HepG2 (cell line): ENCODE measurements around the gene STEAP3. TPM values are rescaled to one million over a fixed set of nuclear protein-coding genes. Genes with fewer than 3 reads are reported as not detected.

Experiments used
- CSRNP2 ChIP-seq: sonication (generic); formaldehyde crosslinking; conservative IDR thresholded peaks from 2 replicates; pipeline ENCODE4 v1.8.0; 2022; ENCODE audit warnings: low read depth, missing genetic modification reagents
- ESRRA ChIP-seq: sonication (generic); formaldehyde crosslinking; IDR thresholded peaks from 2 replicates; pipeline ENCODE4 v1.5.1; 2020; ENCODE audit warnings: mild to moderate bottlenecking, low read depth, missing genetic modification reagents
- FOXA3 ChIP-seq: IDR thresholded peaks from 2 replicates; pipeline ENCODE4 v1.6.1; 2016; ENCODE audit warnings: missing genetic modification reagents, missing compliant biosample characterization
- HES4 ChIP-seq: sonication (generic); formaldehyde crosslinking; IDR thresholded peaks from 2 replicates; pipeline ENCODE4 v1.9.0; 2021; ENCODE audit warnings: mild to moderate bottlenecking, missing genetic modification reagents, borderline replicate concordance
- HNRNPH1 ChIP-seq: fragments of 200-400 bp; formaldehyde crosslinking; optimal IDR thresholded peaks from 2 replicates; pipeline ENCODE3; 2017; ENCODE audit warnings: mild to moderate bottlenecking, low read depth, low read length
- NONO ChIP-seq, 2 experiments: fragments of 450-650 bp in 1 of 2; sonication (generic) in 1 of 2; formaldehyde crosslinking in 1 of 2; IDR thresholded peaks in 1 of 2; conservative IDR thresholded peaks in 1 of 2; 2 replicates each; pipeline versions ENCODE4 v1.6.1 to v1.8.0; 2017 to 2022; ENCODE audit warnings: mild to moderate bottlenecking in 1 of 2, missing genetic modification reagents in 1 of 2, moderate library complexity in 1 of 2
- NRL ChIP-seq: sonication (generic); formaldehyde crosslinking; IDR thresholded peaks from 2 replicates; pipeline ENCODE4 v1.5.0; 2020; ENCODE audit warnings: missing genetic modification reagents, mild to moderate bottlenecking, moderate library complexity, borderline replicate concordance
- RAD21 ChIP-seq: fragments of 450-650 bp; formaldehyde crosslinking; IDR thresholded peaks from 2 replicates; pipeline ENCODE4 v1.5.0; 2020; ENCODE audit warnings: mild to moderate bottlenecking
- RORA ChIP-seq: sonication (generic); formaldehyde crosslinking; IDR thresholded peaks from 2 replicates; pipeline ENCODE4 v1.5.0; 2020; ENCODE audit warnings: mild to moderate bottlenecking, missing genetic modification reagents, moderate library complexity
- STAG1 ChIP-seq: sonication (generic); formaldehyde crosslinking; IDR thresholded peaks from 2 replicates; pipeline ENCODE4 v1.4.0; 2020; ENCODE audit warnings: missing genetic modification reagents
- TP53 ChIP-seq: sonication (generic); formaldehyde crosslinking; conservative IDR thresholded peaks from 2 replicates; pipeline ENCODE4 v1.4.0; 2020; ENCODE audit warnings: missing genetic modification reagents
- ZC3H13 ChIP-seq: sonication (generic); formaldehyde crosslinking; IDR thresholded peaks from 2 replicates; pipeline ENCODE4 v1.8.1; 2023; ENCODE audit warnings: mild to moderate bottlenecking, missing genetic modification reagents, moderate library complexity
- ZGPAT ChIP-seq: IDR thresholded peaks from 2 replicates; pipeline ENCODE4 v1.6.1; 2016; ENCODE audit warnings: mild to moderate bottlenecking
- ZKSCAN5 ChIP-seq: sonication (generic); formaldehyde crosslinking; IDR thresholded peaks from 2 replicates; pipeline ENCODE4 v1.5.1; 2020; ENCODE audit warnings: mild to moderate bottlenecking, missing genetic modification reagents
- ZNF263 ChIP-seq: sonication (generic); formaldehyde crosslinking; IDR thresholded peaks from 2 replicates; pipeline ENCODE4 v1.4.0; 2020; ENCODE audit warnings: missing genetic modification reagents
- ZNF317 ChIP-seq: sonication (generic); formaldehyde crosslinking; IDR thresholded peaks from 2 replicates; pipeline ENCODE4 v1.5.0; 2020; ENCODE audit warnings: mild to moderate bottlenecking, missing genetic modification reagents
- ZNF350 ChIP-seq: sonication (generic); formaldehyde crosslinking; IDR thresholded peaks from 2 replicates; pipeline ENCODE4 v1.4.0; 2020; ENCODE audit warnings: mild to moderate bottlenecking, low read depth, missing genetic modification reagents, borderline replicate concordance
- polyA plus RNA-seq, 8 experiments: library from polyadenylated mRNA; depleted of rRNA in 3 of 8; stranded (reverse) in 7 of 8; unstranded in 1 of 8; fragments of >200 nt; fragmentation: Illumina TruSeq in 4 of 8; extraction: Trizol in 4 of 8; gene quantifications; 2 replicates each; pipeline versions ENCODE4 v1.2.1 to v1.2.3, GENCODE V29; 2011 to 2016; ENCODE audit warnings: low read depth in 4 of 8, missing spikeins in 1 of 8, mixed read lengths in 1 of 8; ENCODE audit not compliant: insufficient read depth in 1 of 8
- total RNA-seq, 5 experiments: library from RNA; depleted of rRNA; stranded (reverse); fragments of >200 nt; fragmentation: Illumina TruSeq; extraction: Trizol; gene quantifications; 2 replicates each; pipeline ENCODE4 v1.2.3, GENCODE V29; 2016; ENCODE audit warnings: low read depth in 1 of 5
- TF ChIP-seq, protein P1 (sequence below), 2 experiments: sonication (generic) in 1 of 2; formaldehyde crosslinking in 1 of 2; IDR thresholded peaks; 2 replicates each; pipeline versions ENCODE4 v1.4.0 to v1.6.1; 2016 to 2020; ENCODE audit warnings: borderline replicate concordance in 1 of 2, low read depth in 1 of 2, mild to moderate bottlenecking in 1 of 2, missing genetic modification reagents in 1 of 2

STEAP3 gene
- total and polyA plus RNA-seq, 2 of the 13 experiments (the other 11 are each of a cell fraction or from before 2014, with no cell fraction given) = 7.3 to 21.1 TPM

DNA sequence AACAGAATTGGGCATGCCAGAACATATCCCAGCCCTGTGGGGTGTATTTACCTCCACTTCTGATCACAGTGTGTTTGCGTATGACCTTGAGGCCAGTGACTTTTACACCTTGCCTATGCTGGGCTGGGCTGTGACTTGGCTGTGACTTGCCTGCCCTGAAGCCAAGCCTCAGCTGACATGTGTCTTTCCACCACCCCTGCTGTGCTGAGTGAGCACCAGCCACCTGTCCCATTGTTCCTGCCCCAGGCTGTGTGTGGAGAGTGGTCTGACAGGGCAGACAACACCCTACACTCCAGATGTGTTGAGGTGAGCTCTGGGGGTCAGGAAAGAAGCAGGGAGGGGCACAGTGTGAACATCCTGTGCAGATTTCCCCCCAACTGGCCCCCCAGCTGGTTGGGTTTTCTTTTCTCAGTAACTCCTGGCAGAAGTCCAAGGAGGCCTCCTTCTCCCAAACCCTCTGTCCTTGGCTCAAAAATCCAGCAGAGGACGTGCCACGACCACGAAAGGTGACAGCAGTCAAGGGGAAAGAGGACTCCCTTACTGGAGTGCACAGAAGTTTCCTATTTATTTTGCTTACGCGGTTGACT is 5.1 kb upstream of the STEAP3 start (continued):
- TF ChIP-seq, protein P1, sequence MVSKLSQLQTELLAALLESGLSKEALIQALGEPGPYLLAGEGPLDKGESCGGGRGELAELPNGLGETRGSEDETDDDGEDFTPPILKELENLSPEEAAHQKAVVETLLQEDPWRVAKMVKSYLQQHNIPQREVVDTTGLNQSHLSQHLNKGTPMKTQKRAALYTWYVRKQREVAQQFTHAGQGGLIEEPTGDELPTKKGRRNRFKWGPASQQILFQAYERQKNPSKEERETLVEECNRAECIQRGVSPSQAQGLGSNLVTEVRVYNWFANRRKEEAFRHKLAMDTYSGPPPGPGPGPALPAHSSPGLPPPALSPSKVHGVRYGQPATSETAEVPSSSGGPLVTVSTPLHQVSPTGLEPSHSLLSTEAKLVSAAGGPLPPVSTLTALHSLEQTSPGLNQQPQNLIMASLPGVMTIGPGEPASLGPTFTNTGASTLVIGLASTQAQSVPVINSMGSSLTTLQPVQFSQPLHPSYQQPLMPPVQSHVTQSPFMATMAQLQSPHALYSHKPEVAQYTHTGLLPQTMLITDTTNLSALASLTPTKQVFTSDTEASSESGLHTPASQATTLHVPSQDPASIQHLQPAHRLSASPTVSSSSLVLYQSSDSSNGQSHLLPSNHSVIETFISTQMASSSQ (IDR thresholded peaks at IDR 0.05; ENCODE audit: low read depth) = no peak
- TF ChIP-seq, protein P1 (CRISPR knock-in tag; IDR thresholded peaks at IDR 0.05; ENCODE audit: borderline replicate concordance) = 0 out of 2 replicates have a peak, but pooled peaks have one; percentile 30
- TF ChIP-seq ZNF263 (CRISPR knock-in tag) (peak; percentile 57; the same call in 1 of the 2 replicates), ZNF317 (CRISPR knock-in tag) (no peak), TP53 (CRISPR knock-in tag) (peak; percentile 97), RORA (CRISPR knock-in tag) (no peak), ESRRA (CRISPR knock-in tag) (peak; percentile 52), ZKSCAN5 (CRISPR knock-in tag) (no peak), ZGPAT (CRISPR knock-in tag) (no peak), FOXA3 (CRISPR knock-in tag) (0 out of 2 replicates have a peak, but pooled peaks have one; percentile 13), RAD21 (CRISPR knock-in tag) (peak; percentile 75), CSRNP2 (CRISPR knock-in tag) (0 out of 2 replicates have a peak, but pooled peaks have one; percentile 74), NRL (CRISPR knock-in tag) (peak; percentile 33; the same call in 1 of the 2 replicates), NONO (IDR thresholded peaks at IDR 0.05) (no peak), NONO (CRISPR knock-in tag; conservative IDR thresholded peaks at IDR 0.05) (peak; percentile 55), ZC3H13 (CRISPR knock-in tag) (no peak), ZNF350 (peak; percentile 46; the same call in 1 of the 2 replicates), HES4 (0 out of 2 replicates have a peak, but pooled peaks have one; percentile 66), STAG1 (CRISPR knock-in tag) (peak; percentile 85), HNRNPH1 (no peak)
